Measurements from ENCODE around the gene DGKG.

DGKG gene

DNA sequence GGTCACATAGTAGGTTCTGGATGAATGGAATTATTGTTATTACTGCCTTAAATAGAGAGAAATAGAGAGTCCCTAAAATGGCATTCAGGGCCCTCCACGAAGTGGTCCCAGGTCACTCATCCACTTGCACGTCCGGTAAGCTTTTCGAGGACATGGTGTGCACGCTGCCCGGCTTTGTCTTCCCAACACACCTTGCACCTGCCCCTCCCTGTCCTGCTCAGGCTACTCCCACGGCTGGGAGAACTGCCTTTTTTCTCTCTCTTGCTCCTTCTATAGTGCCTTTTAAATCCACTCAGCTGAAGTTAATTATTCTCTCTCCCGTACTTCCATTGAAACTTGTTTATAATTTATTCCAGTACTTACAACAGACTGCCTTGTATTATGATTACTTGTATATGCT is 5.6 kb upstream of the DGKG start:
- no peak for DNase-seq (ENCODE audit: low read depth)

GRCh38 chr3:186366206-186366605 is 4.2 kb upstream of the DGKG start:
- no peak for DNase-seq (ENCODE audit: low read depth)

GRCh38 chr3:186365202-186365974 is 3.4 kb upstream of the DGKG start:
- no peak for DNase-seq (ENCODE audit: low read depth)

- no peak for DNase-seq (ENCODE audit: low read depth)
Measured at GRCh38 chr3:186362988-186363387, 954 bp upstream of the DGKG start.

DNA sequence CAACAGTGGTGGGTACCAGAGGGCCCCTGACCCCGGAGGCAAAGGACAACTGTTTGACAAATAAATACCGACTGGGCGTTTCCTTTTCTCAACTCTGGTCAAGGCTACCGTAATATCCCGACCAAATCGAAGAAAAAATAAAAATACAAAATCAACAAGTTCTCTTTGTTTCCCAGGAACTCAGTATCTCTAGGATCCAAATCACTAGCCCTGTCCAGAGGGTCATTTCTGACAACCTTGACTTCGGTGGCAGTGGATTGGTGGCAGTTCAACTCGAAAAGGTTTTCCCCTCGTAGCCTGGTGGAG is 456 bp upstream of the DGKG start:
- no peak for DNase-seq (ENCODE audit: low read depth)

- no peak for DNase-seq (ENCODE audit: low read depth)
Measured at GRCh38 chr3:186361246-186361761, 730 bp downstream of the DGKG start.

DNA sequence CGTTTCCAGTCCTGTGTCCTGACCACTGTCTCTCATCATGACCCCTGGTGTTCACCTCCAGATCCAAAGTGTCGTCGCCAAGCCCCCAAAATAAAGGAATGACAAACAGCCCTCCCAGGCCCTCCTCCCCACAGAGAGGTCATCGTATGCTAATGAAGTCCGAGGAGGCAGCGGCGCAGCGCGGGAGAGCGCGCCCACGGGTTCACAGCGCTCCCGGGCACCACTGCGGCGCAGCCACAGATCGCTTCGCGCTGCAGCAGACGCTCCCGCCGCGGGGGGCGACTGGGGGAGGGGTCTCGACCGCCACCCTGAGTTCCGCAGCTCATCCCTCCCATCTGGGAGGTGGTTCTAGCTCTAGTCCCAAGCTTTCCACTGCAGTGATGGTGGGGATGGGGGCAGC is 1.3 kb downstream of the DGKG start:
- no peak for DNase-seq (ENCODE audit: low read depth)

- DNase-seq (ENCODE audit: low read depth), result no peak
Measured at GRCh38 chr3:186359078-186359477, 3.0 kb downstream of the DGKG start.

GRCh38 chr3:186356152-186356551 is 5.9 kb downstream of the DGKG start:
- DNase-seq (ENCODE audit: low read depth), result no peak

DNA sequence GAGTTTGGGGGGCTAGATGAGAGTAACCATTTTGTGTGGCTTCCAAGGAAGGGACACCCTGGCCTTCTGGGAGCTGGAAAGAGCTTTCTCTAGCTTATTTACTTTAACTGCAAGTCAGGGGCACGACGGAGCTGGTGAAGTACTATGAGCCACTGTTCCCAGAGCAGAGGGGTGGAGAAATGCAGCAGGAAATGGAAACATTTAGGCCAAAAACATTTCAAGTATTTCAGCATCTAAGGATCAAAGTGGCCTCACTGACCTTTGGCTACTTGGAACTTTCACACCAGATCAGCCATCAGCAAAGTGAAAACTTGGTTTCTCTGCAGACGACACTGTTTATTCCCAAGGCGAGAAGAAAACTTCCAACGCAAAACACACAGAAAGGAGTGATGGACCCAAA is 7.9 kb downstream of the DGKG start:
- DNase-seq (ENCODE audit: low read depth), result no peak

DNA sequence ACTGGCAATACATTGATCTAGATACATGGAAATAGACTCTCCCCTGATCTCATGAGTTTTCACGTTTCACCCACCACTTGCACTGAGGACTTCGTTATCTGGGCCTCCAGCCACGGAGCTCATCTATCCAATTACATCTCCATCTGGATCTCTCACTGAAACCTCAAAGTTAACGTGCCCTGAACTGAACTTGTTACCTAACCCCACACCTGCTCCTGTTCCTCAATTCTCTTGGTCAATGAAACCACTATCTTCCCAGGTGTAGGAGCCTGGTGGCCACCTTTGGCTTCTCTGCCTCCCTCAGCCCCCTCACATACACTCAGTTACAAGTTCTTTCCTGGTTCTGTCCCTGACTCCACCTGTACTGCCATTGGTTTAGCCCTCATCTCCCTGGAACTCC is 9.7 kb downstream of the DGKG start:
- no peak for DNase-seq (ENCODE audit: low read depth)

GRCh38 chr3:186342197-186342596 is 19.8 kb downstream of the DGKG start:
- no peak for DNase-seq (ENCODE audit: low read depth)

- no peak for DNase-seq (ENCODE audit: low read depth)
Measured at GRCh38 chr3:186340204-186340603, 21.8 kb downstream of the DGKG start.

DNA sequence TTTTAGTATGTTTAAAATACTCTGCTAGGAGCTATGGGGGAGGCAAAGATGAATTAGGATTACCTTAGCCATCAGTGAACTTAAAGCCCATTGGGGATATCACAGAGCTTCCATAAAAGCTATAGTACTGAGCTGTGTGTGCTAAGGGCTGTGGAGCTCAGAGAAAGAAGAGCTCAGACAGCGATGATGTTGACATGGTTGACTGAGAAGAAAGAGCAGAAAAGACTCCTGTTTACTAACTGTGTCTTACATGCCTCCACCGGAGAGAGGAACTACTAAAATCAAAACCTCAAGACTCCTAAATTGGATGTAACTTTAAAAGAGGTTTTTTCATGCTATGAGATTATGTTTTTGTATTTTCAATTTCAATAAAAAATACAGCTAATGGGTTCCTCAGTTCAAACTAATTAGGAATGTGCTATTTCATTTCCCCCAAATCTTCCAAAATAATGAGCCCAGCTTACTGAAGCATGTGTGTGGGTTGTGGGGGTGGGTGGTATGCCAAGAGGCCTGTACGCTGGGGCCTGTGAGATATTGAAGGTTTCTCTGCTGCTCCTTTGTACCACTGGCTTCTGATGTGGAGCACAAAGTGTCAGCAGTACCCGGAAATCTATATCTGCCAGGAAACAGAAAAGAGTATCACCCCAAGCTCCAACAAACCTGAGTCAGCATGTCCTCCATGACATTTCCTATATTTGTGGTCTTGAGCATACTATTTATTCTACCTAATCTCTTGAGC is 22.7 kb downstream of the DGKG start:
- DNase-seq (ENCODE audit: low read depth), result no peak

DNA sequence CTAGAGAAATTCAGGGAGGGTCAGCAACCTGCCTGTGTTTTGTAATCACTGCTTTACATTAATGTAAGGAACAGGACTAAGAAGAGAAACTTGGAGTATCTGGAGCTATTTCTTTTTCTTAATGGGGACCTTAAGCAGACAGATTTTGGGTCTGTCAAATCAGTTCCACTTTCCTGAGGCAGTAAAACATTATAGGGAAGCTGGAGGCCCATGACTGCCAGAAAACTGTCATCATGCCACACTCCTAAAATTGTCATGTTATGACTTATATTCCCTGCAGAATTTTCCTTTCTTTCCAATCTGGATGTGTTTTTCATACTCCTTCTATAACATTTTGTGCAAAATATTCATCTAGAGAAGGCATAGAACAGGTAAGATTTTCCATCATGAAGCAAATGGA is 28.8 kb downstream of the DGKG start:
- DNase-seq (ENCODE audit: low read depth), result no peak

GRCh38 chr3:186330772-186331460 is 31.1 kb downstream of the DGKG start:
- DNase-seq (ENCODE audit: low read depth), result no peak

GRCh38 chr3:186329589-186329988 is 32.4 kb downstream of the DGKG start:
- no peak for DNase-seq (ENCODE audit: low read depth)

GRCh38 chr3:186327912-186328487 is 34.0 kb downstream of the DGKG start:
- no peak for DNase-seq (ENCODE audit: low read depth)

DNA sequence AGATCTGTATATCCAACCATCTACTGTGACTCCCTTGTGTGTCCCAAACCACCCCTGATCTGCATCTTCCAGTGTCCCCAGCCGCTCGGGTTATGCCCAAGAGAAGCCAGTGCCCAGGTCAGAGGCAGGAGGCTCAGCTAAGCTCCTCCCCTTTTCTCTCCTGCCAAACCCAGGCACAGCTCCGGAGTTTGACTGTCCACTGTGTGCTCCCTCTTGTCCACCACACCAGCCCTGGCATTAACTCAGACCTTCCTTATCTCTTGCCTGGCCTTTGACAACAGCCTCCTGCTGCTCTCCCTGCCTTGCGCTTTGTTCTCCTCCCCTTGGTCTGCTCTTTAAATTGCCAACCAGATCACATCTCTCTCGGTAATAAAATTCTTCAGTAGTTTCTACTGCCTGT is 39.3 kb downstream of the DGKG start:
- DNase-seq (ENCODE audit: low read depth), result no peak

DNA sequence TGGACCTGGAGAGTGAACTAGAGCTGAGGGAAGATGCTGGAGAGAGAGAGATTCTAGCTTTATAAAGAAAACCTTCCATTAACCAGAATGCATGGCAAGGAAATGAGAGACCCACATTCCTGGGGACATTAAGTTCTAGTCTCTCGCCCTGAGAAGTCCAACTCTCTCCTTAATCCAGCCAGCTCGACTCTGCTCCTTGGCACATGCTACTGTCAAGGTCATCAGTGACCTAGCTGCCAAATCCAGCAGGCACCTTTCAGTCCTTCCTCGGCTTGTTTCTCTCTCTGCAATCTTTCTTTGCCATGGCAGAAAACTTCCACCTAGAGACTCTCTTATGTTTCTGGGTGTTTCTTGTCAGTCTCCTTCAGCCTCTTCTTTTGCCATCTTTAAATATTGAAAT is 40.3 kb downstream of the DGKG start:
- DNase-seq (ENCODE audit: low read depth), result no peak

- DNase-seq (ENCODE audit: low read depth), result peak; percentile 20
Measured at GRCh38 chr3:186320862-186321568, 41.0 kb downstream of the DGKG start.

DNA sequence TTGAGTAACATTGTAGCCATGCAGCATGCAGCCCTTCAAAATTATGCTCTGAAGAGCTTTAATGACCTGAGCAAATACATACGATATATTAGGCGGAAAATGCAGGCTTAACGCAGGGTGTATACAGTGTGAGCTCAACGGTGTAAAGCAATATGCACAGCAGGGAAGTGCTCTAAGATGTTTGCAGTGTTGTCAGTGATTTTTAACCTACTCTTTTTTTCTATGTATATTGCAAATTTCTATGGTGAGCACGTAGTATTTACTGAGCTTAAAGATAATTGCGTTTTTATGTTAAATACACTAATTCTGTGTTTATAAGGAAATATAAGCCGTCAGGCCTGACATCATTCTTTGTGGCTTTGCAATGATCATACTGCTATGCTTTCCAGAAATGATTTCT is 42.1 kb downstream of the DGKG start:
- no peak for DNase-seq (ENCODE audit: low read depth)
